Transverse colon (tissue), 4 donors: Measurements from ENCODE around the gene SFXN5. TPM values are rescaled to one million over a fixed set of nuclear protein-coding genes. Genes with fewer than 3 reads are reported as not detected.

Source experiments
- DNase-seq: peaks from one replicate; pipeline ENCODE4 v3.0.0-alpha.2; 2019
- H3K27ac ChIP-seq, 4 donors: fragments of 200-600 bp; sonication (generic); 2 replicates each; pipeline ENCODE4 v1.5.1; 2016 to 2018; ENCODE audit warnings: inconsistent platforms in 4 of 4
- H3K27me3 ChIP-seq: fragments of 200-600 bp; sonication (generic); 2 replicates; pipeline ENCODE4 v1.5.1; 2017; ENCODE audit warnings: inconsistent platforms
- H3K36me3 ChIP-seq, 4 donors: fragments of 200-600 bp; sonication (generic); 2 replicates each; pipeline ENCODE4 v1.5.1; 2017 to 2019; ENCODE audit warnings: inconsistent platforms in 4 of 4
- H3K4me1 ChIP-seq, 4 donors: fragments of 200-600 bp; sonication (generic); 2 replicates each; pipeline ENCODE4 v1.5.1; 2017 to 2020; ENCODE audit warnings: inconsistent platforms in 4 of 4
- H3K4me3 ChIP-seq, 4 donors: fragments of 200-600 bp; sonication (generic); 1 replicate in 1 of 4; 2 replicates in 3 of 4; pipeline versions ENCODE4 v1.5.1 to v1.6.1; 2017 to 2019; ENCODE audit warnings: inconsistent platforms in 4 of 4
- H3K9me3 ChIP-seq, 2 donors: fragments of 200-600 bp; sonication (generic); 2 replicates each; pipeline ENCODE4 v1.5.1; 2017 to 2019; ENCODE audit warnings: inconsistent platforms in 2 of 2
- CTCF ChIP-seq, 5 experiments: fragments of 200-600 bp in 3 of 5; fragments of 450-650 bp in 2 of 5; sonication (generic) in 3 of 5; IDR thresholded peaks; 1 replicate in 2 of 5; 2 replicates in 3 of 5; pipeline ENCODE4 v1.5.1; 2016 to 2017; ENCODE audit warnings: antibody characterized with exemption in 5 of 5, inconsistent platforms in 3 of 5, mild to moderate bottlenecking in 2 of 5, moderate library complexity in 1 of 5
- EP300 ChIP-seq: sonication (generic); formaldehyde crosslinking; IDR thresholded peaks from one replicate; pipeline ENCODE4 v1.6.1; 2017; ENCODE audit warnings: antibody characterized with exemption, low read depth
- POLR2A ChIP-seq: fragments of 450-650 bp; IDR thresholded peaks from one replicate; pipeline ENCODE4 v1.6.1; 2016; ENCODE audit warnings: antibody characterized with exemption, mild to moderate bottlenecking, moderate library complexity
- POLR2AphosphoS5 ChIP-seq, 3 donors: sonication (generic); formaldehyde crosslinking; IDR thresholded peaks; one replicate each; pipeline ENCODE4 v1.6.1; 2016; ENCODE audit warnings: antibody characterized with exemption in 3 of 3
- WGBS, 2 donors: methylation state at CpG; one replicate each; pipeline ENCODE4 v1.1.5; 2018; ENCODE audit warnings: low coverage in 1 of 2; 5-methylcytosine and 5-hydroxymethylcytosine counted together
- in situ Hi-C, 4 donors: fragments of 200-750 bp; cut with MboI; loops; one replicate each; pipeline versions ENCODE4 v1.15.0 to v1.15.1; 2017; ENCODE audit warnings: low sequenced_read_pairs in 3 of 4, low pct_ligation_motif_present in 1 of 4, low pct_unique_long_range_greater_than_20kb in 1 of 4
- intact Hi-C: fragments of 100-400 bp; cut with DNase I; formaldehyde crosslinking; loops from one replicate; pipeline ENCODE4 v1.15.1; 2023; ENCODE audit warnings: low total_unique reads
- total RNA-seq, 4 donors: library from RNA; depleted of rRNA; stranded (reverse); fragments of >200 nt; gene quantifications; one replicate each; pipeline ENCODE4 v1.1.0, GENCODE V29; 2016

SFXN5 gene
- total RNA-seq, 4 donors from 2014 or later, result 12.3 to 98.4 (median 42.7) TPM

- Histone ChIP-seq H3K9me3 (no peaks in the 10 kb centered on the region), H3K36me3 (peaks cover 0 to 6% (median 0%) of the 10 kb centered on the region in 4 donors), H3K27me3 (no peaks in the 10 kb centered on the region), H3K27ac (no peak overlapping the region), H3K4me3 (no peak overlapping the region), H3K4me1 (no peaks in the 10 kb centered on the region)
- DNase-seq, result no peak
- intact Hi-C loops, result no loop called here
- no peak for TF ChIP-seq POLR2A
- no peak for TF ChIP-seq CTCF (IDR thresholded peaks at IDR 0.05)
- no peak for TF ChIP-seq EP300
- no peak for TF ChIP-seq POLR2AphosphoS5 (IDR thresholded peaks at IDR 0.05)
- in situ Hi-C loops, result loop anchor here in 1 of 4 donors (25.0 kb wide), 1 partner anchor 189 kb away; no protein-coding TSS in a partner anchor
- 91% methylated on average over 12 of the region's 12 CpGs; no CpG with 5 or more reads in 1 of the 2 donors for WGBS, 2 donors
Measured at GRCh38 chr2:72998234-72998651, 73.3 kb downstream of the SFXN5 start.

GRCh38 chr2:72996117-72996502, 75.4 kb downstream of the SFXN5 start:
- intact Hi-C loops, result no loop called here
- Histone ChIP-seq H3K4me1 (no peaks in the 10 kb centered on the region), H3K27me3 (no peaks in the 10 kb centered on the region), H3K4me3 (no peak overlapping the region), H3K27ac (no peak overlapping the region), H3K9me3 (no peaks in the 10 kb centered on the region), H3K36me3 (peaks cover 0 to 6% (median 0%) of the 10 kb centered on the region in 4 donors)
- in situ Hi-C loops, result loop anchor here in 1 of 4 donors (25.0 kb wide), 1 partner anchor 191 kb away; no protein-coding TSS in a partner anchor
- TF ChIP-seq EP300, result no peak
- TF ChIP-seq POLR2A, result no peak
- no peak for TF ChIP-seq POLR2AphosphoS5 (IDR thresholded peaks at IDR 0.05)
- no peak for TF ChIP-seq CTCF (IDR thresholded peaks at IDR 0.05)
- DNase-seq, result no peak
- WGBS, 2 donors, result 95 to 100% methylated on average over 1 to 7 of the region's 7 CpGs

- no peaks in the 10 kb centered on the region for H3K9me3 ChIP-seq
- intact Hi-C loops (no loop called here), in situ Hi-C loops (loop anchor here in 1 of 4 donors (25.0 kb wide), 1 partner anchor 192 kb away; no protein-coding TSS in a partner anchor)
- no peak overlapping the region for H3K4me3 ChIP-seq
- 90 to 97% methylated on average over 6 to 15 of the region's 15 CpGs for WGBS, 2 donors
- H3K36me3 ChIP-seq, result peaks cover 0 to 6% (median 0%) of the 10 kb centered on the region in 4 donors
- no peaks in the 10 kb centered on the region for H3K4me1 ChIP-seq
- TF ChIP-seq CTCF (IDR thresholded peaks at IDR 0.05), result no peak
- no peak for TF ChIP-seq POLR2A
- no peak for TF ChIP-seq POLR2AphosphoS5 (IDR thresholded peaks at IDR 0.05)
- no peak for TF ChIP-seq EP300
- no peak overlapping the region for H3K27ac ChIP-seq
- H3K27me3 ChIP-seq, result no peaks in the 10 kb centered on the region
- no peak for DNase-seq
Measured at GRCh38 chr2:72995430-72996116, 75.9 kb downstream of the SFXN5 start.

- no peak overlapping the region for H3K4me3 ChIP-seq
- in situ Hi-C loops (loop anchor here in 1 of 4 donors (25.0 kb wide), 1 partner anchor 192 kb away; no protein-coding TSS in a partner anchor), intact Hi-C loops (loop anchor here (5.0 kb wide), 2 partner anchors 162 to 182 kb away; no protein-coding TSS in a partner anchor)
- 85% methylated on average over 6 of the region's 6 CpGs; no CpG with 5 or more reads in 1 of the 2 donors for WGBS, 2 donors
- DNase-seq, result no peak
- H3K4me1 ChIP-seq, result no peaks in the 10 kb centered on the region
- no peaks in the 10 kb centered on the region for H3K9me3 ChIP-seq
- TF ChIP-seq POLR2A (no peak), POLR2AphosphoS5 (IDR thresholded peaks at IDR 0.05) (no peak), EP300 (no peak), CTCF (IDR thresholded peaks at IDR 0.05) (no peak)
- no peaks in the 10 kb centered on the region for H3K27me3 ChIP-seq
- peaks cover 0 to 6% (median 0%) of the 10 kb centered on the region in 4 donors for H3K36me3 ChIP-seq
- H3K27ac ChIP-seq, result no peak overlapping the region
Measured at GRCh38 chr2:72994991-72995380, 76.5 kb downstream of the SFXN5 start.
